Loucy (cell line): ENCODE measurements around the gene ACOXL.

Experiments
- CTCF ChIP-seq: fragments of 200-600 bp; sonication (generic); conservative IDR thresholded peaks from 2 replicates; pipeline ENCODE4 v1.5.1; 2014; ENCODE audit warnings: mild to moderate bottlenecking, antibody characterized with exemption, low read length
- EZH2phosphoT487 ChIP-seq: fragments of 200-600 bp; IDR thresholded peaks from 2 replicates; pipeline ENCODE4 v1.6.1; 2018; ENCODE audit warnings: antibody characterized with exemption, mild to moderate bottlenecking, moderate library complexity, borderline replicate concordance

GRCh38 chr2:111017909-111018308 is 285.5 kb downstream of the ACOXL start:
- TF ChIP-seq CTCF: no peak
- no peak for TF ChIP-seq EZH2phosphoT487
